ENCODE results near the gene SUMO3. TPM values are rescaled to one million over a fixed set of nuclear protein-coding genes. Genes with fewer than 3 reads are reported as not detected.

SUMO3 gene
- total and polyA plus RNA-seq, 2 of the 8 experiments (the other 6 are each of a cell fraction or from before 2014, with no cell fraction given) = 96.8 to 101 TPM

DNA sequence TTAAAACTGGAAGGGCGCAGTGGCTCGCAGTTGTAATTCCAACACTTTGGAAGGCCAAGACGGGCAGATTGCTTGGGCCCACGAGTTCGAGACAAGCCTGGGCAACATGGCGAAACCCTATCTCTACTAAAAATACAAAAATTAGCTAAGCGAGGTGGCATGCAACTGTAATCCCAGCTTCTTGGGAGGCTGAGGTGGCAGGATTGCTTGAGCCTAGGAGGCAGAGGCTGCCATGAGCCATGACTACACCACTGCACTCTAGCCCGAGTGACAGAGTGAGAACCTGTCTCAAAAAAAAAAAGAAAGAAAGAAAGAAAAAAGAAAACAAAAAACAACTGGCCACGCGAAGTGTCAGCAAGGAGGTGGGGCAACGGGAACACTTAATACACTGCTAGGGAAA, 22.5 kb downstream of the SUMO3 start (continued):
- TF ChIP-seq RXRA (IDR thresholded peaks at IDR 0.05; ENCODE audit: insufficient read depth, low read depth, low read length) = no peak
- no peak for TF ChIP-seq SP2 (IDR thresholded peaks at IDR 0.05; ENCODE audit: low read length)
- TF ChIP-seq USF2 (IDR thresholded peaks at IDR 0.05; ENCODE audit: low read length) = no peak
- no peak for TF ChIP-seq TAF1 (IDR thresholded peaks at IDR 0.05; ENCODE audit: low read depth, low read length)
- no peak for TF ChIP-seq EGR1 (IDR thresholded peaks at IDR 0.05; ENCODE audit: borderline replicate concordance, low read depth, low read length)
